HG03565 (cell line): ENCODE data around the gene AQP9.
"Not testable (repeated sequence)": the region's sequence is repeated elsewhere in the genome, so short reads cannot be mapped to it uniquely, and the experiment has no call there.

Source experiments
- ATAC-seq: cut with Tn5 transposase; IDR thresholded peaks from one replicate; pipeline ENCODE4 v1.9.1; 2021; ENCODE audit warnings: mild to moderate bottlenecking, moderate library complexity; ENCODE audit not compliant: unreplicated experiment

AQP9 gene, protein sequence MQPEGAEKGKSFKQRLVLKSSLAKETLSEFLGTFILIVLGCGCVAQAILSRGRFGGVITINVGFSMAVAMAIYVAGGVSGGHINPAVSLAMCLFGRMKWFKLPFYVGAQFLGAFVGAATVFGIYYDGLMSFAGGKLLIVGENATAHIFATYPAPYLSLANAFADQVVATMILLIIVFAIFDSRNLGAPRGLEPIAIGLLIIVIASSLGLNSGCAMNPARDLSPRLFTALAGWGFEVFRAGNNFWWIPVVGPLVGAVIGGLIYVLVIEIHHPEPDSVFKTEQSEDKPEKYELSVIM

DNA sequence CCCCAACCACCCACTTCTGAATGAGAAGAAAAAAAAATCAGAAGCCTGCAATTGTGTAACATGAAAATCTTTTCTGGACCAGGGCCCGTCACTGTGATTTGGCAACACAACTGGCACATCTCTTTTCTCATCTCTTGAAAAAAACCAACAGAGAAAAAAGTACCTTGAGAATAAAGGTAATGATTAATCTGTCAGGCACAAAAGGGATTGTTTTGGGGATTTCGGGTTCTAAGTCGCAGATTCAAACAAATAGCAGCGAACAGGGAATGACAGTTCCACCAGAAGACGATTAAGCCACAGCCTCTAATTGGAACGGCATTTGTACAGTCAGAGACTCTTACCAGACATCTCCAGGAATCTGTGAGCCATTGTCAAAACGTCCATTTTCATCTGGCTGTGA is at the start of gene AQP9:
AQP9 (plus strand) TSS at position 276 of the 400 bp plus-strand sequence. CDS start 185 bp downstream, outside the sequence.
- ATAC-seq: no peak

DNA sequence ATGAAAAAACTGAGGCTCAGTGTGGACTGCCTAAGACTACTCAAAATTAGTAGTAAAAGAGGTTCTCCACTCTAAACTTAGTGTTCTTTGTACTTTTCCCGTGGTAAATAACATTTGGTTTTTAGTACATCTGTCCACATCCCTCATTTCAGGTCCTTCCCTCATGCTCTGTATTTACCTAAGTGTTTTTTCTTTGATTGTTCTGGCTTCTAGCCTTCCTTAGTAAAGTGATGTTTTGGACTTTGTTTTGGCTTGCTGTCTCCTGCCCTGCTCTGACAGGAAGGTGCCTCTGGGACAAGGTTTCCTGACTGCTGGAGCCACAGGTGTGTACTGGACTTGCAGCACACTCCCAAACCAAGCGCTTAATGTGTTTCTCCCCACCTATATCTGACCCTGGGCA is 42.8 kb upstream of the AQP9 start:
- no peak for ATAC-seq

DNA sequence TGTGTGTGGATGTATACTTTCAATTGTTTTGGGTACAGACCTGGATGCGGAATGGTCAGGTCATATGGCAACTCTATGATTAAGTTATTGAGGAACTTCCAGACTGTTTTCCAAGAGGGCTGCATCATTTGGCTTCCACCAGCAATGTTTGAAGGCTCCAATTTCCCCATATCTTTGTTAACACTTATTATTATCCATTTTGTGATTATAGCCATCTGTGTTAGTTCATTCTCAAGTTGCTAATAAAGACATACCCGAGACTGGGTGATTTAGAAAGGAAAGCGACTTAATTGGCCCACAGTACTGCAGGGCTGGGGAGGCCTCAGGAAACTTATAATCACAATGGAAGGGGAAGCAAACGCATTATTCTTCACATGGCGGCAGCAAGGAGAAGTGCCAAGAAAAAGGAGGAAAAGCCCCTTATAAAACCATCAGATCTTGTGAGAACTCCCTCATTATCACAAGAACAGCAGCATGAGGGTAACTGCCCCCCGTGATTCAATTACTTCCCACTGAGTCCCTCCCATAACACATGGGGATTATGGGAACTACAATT is 41.6 kb upstream of the AQP9 start:
- no peak for ATAC-seq

DNA sequence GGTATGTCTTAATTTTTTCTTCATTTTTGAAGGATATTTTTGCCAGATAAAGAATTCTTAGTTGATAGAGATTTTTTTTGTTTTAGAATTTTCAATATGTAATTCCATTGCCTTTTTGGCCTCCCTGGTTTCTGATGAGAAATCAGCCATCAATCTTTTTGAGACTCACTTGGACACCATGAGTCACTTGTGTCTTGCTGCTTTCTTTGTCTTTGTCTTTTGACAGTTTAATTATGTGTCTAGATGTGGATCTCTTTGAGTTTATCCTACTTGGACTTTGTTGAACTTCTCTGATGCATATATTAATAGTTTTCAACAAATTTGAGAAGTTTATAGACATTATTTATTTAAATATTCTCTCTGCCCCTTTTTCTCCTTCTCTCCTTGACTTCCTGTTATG is 34.7 kb upstream of the AQP9 start:
- ATAC-seq: no peak

DNA sequence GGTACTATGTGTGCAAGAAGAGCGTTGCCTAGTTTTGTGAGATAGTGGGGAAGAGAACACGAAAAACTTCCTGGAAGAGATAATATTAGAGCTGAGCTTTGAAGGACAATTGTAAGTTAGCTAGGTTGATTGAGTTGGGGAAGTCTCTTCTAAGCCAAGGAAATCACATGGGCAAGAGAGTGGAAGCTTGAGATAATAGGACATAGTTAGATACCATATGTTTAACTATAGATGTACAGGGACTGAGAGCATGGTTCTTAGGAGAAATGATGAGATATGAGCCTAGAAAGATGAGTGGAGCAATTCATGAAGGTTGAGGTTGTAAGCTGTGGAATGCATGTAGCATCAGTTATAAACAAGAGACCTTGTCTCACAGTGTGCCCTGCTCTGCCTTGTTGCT is 30.1 kb upstream of the AQP9 start:
- ATAC-seq: no peak

DNA sequence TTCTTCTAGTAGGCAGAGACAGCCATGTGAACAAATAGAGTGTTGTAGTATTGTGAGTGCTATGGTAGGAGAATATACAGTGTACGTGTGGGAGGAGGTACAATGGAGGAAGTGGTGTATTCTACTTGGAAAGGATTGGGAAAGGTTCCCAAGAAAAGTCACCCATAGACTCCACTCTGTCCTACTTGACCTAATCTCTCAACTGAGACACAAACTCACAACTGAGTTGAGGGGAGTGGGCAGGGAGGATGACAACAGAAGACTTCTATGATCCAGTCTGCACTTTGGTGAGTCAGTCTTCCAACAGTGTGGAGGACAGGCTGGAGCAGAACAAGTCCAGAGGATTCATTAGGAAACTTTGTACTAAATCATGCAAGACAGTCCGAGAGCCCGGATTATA is 28.8 kb upstream of the AQP9 start:
- ATAC-seq: no peak

DNA sequence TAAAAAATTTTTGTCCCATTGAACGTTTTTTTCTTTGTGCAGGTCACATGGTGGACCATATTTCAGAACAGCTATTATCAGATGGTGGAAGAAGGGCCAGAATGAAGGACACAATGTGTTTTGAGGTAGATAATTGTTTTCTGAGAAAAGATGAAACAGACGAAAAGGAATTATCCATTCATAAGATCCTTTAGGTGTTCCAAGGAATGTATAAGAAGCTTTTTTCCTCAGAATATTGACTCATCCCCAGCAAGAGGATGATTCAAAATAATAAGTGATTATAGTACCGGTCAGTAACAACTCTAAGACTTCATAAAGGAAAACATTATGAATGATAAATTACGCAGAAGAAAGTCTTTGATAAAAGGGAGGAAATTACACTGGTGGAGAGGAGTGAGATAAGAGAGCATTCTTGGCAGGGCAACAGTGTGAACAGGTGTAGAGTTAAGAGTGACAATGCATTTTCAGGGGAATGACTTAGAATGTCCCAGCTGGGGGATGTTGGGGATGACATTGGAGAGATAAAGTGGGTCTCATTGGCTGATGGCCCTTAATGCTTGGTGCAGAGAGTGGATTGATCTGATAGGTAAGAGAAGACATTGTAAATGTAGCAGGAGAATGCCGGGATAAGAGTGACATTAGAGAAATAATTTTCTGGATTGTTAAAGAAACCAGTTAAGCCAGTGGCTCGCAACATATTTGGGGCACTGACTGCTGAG is 27.0 kb upstream of the AQP9 start:
- ATAC-seq: no peak

DNA sequence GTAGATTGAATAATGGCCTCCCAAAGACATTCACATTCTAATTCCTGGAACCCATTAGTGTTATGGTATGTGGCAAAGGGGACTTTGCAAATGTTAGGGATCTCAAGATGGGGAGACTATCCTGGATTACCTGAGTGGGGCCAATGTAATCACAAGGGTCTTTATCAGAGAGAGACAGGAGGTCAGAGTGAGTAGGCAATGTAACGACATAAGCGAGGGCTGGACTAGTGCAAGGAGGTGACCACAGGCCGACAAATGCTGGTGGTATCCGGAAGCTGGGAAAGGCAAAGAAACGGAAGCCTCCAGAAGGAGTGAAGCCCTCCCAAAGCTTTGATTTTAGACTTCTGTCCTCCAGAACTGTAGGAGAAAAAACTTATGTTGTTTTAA is 26.5 kb upstream of the AQP9 start:
- no peak for ATAC-seq

DNA sequence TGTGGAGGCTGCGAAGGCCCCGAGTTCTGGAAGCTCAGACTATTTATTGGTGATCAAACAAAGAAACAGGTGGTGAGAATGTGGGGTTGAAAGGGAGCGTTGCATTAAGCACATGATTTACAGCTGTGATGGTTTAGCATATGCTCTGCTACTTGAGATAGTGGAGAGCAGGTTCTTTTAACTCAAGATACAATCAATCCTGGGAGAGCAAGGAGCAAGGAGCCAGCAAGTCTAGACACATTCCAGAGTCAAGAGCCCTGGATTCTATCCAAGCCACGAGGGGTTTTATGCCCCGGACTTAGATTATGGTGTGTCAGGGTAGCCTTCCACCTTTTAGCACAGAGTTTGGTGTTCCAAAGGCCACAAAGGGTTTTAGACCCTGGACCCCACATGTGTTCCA is 24.8 kb upstream of the AQP9 start:
- ATAC-seq: not testable (repeated sequence)

DNA sequence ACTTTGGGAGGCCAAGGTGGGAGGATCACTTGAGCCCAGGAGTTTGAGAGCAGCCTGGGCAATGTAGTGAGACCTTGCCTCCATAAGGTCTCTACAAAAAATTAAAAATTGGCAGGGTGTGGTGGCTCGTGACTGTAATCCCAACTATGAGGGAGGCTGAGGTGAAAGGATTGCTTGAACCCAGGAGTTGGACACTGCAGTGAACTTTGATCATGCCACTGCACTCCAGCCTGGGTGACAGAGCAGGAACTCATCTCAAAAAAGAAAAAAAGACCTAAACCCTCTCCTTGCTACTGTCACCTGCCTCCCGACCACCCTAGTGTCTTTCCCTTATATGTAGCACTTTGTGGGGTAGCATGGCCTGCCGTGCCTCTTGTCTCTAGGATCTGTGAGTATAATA is 23.8 kb upstream of the AQP9 start:
- ATAC-seq: no peak

DNA sequence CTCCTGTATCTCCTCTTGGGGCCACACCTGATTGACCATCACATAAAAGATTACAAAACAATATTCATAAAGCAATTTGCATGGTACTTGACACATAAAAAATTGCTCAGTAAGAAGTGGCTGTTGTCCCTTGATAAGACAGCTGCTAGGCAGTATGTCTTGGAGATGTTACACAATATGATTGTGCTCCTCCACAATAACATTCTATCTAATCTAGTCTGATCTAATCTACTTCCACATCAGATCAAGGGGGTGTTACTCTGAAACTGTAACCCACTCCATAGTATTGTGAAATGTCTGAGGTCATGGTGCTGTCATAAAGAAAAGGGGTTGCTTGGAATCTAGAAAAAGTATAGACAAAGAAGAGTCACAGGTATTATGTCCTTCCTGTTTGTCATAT is 23.4 kb upstream of the AQP9 start:
- no peak for ATAC-seq

DNA sequence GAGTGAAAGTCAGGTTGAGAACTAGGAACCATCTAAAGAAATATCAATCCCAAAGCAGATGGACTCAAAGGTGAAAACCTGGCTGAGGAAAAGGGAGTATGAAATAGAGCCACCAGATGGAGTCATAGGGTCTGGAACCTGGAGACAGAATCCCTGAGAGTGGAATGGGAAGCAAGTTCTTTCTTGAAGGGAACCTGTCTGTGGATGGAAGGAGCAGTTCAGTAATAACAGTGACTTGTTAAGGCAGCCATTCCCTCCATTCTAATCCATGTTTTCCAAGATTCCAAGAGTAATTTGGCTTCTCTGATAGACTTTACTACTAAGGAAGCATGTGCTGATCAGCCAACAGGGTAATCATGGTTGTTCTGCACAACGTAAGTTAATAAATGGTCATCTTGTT is 22.5 kb upstream of the AQP9 start:
- ATAC-seq: no peak

DNA sequence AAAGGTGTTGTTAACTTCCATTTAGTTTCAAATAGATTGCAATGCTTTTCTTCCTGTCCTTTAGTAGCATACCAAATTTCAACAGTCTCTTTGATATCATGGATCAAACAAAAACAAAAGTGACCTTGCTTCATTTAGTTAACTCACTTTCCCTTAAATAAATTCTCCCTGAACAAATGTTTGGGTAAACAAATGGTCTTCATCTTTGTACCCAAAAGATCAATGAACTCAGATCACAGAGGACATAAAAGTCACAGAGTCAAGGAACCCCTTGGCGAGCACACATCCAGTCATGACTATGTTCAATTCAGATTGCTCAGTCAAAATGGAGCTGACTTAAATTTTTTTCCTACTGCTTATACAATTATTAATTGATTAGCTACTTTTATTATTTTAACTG is 20.6 kb upstream of the AQP9 start:
- no peak for ATAC-seq

DNA sequence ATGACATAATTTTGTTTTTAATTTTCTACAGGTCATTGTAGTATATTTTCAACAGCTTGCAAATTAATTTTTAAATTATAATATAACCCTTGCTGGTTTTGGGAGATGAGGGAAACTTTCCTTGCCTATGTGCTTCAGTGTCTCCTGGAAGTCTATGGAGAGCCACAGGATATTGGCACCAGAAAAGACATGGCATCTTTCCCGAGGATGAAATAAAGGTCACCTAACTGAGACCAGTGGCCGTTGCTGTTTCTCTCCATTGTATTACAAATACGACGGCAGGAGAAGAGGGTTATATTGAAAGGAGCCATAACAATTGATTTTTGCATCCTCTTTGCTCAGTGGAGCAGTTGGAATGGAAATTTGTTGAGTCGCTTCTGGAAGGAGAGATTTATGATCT is 19.9 kb upstream of the AQP9 start:
- no peak for ATAC-seq

DNA sequence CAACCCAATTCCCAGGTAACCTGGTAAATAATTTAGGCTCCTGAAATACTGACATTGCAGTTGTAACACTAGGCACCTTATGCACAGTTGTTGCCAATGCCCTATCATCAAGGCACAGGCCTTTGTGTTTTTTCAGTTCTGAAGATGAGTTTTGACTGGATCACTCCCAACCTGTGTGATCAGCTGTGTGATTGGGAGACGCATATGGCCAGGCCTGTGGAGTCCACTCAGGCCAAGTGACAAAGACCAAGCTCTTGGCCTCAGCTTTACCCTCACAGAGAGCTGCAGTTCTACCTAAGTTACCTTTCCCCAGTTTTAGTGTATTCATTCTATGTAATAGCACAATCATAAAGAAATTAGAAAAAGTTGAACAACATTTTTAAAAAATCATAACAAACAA is 19.2 kb upstream of the AQP9 start:
- no peak for ATAC-seq

DNA sequence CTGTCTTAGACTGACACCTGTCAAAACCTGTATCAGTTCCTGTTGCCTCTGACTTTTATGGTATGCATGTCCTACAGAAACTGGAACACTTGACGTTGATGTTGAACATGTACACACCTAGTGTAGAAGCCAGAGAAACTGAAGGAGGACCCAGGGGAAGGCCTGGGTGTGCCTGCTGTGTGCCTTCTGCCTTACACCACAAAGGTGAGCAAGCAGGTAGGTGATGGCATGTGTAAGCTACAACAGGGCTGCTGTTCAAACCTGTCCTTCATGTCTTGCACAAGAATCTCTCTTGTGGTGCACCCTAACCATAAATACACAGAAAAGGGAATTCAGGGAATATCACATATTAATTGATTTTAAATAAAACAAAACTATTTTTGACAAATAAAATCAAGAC is 13.6 kb upstream of the AQP9 start:
- no peak for ATAC-seq

DNA sequence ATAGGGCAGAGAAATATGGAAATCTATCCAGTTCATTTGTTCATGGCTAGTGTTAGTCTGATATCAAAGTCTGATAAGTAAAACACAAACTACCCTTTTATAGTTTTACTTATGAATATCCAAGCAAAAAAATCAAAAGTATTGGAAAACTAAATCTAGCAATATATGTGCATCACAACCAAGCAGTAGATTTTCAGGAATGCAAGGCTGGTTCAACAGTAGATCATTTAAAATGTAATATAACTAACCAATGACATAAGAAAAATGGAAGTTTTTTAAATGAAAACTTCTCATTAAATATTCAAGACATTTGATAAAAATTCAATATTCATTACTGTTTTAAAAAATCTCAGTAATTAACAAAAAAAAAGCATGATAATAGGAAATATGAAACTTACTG is 12.8 kb upstream of the AQP9 start:
- ATAC-seq: no peak

DNA sequence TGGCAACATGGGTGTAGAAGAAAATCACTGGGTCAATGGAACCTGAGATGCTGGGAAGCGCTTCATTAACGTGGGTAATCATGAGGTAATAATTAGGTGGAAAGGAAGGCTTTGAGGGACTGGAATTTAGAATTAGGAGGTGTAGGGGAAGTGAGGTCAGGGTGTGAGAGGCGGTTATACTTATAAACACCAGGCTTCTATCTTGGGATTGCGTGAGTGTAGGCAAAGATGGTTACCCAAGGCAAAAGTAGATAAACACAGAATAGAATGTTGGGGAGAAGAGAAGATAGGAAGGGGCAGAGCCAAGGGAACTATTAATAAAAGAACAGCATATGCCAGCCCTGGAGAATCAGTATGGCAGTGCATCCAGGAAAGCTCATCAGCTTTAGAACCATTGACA is 3.3 kb upstream of the AQP9 start:
- no peak for ATAC-seq

DNA sequence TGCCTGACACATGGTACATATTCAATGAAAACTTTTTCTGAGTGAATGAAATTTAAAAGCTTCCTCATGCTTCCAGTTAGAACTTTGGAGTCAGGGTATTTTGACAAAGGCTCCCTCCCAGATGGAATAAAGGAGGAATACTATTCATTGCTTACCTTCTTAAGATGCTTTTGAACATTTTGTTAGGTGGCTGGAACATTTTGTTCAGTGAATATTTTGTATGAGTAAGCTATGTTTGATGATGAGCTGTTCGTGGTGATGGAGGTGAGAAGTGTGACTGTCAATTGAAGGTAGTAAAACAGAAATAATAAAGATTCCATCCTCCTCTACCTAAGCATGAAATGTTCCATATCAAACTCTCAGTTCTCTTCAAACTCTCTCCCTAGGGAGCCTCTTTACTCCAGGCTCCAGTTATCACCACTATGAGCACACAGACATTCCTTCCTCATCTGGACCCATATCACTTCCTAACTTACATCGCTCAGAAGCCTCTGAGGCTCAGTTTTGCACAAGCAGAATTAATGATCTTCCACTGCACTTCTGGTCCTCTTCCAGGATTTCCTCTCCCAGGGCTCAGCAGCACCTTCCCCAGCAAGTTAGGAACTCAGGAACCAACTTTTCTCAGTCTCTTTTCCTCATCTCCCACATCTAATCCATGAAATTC is 2.5 kb upstream of the AQP9 start:
- ATAC-seq: no peak

DNA sequence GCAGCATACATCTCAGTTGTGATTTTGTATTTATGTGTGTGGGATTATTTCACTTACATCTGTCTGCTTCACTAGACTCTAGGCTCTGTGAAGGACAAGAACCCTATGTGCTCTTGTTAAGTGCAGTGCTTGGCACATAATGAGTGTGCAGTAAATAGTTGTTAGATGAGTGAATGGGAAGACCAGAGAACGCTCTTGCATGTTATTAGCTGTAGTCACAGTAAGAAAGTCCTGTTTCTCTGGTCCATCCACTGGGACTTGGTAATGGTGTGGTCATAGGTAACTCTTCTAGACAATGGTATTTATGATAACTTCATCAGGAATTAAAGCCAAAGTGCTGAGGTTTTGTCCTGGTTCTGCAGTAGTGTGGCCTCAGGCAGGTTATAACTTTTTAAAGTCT is 1.4 kb upstream of the AQP9 start:
- no peak for ATAC-seq

DNA sequence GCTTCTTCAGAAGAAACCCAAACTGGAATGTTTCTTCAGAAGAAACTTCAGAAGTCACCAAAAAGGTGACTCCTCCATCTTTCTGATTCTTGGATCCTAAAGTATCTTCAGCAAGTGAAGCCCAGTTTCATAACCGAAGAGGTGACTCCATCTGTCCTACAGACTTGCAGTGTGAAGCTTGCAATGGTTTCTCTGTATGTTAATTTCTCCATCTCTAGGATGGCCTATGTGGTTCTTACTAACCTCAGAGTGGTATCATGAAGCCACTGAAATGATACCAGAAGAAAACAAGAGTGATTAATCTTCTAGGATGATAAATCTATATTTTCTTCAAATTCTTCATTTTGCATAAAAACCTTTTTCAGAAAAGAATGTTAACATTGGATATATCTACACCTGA is 495 bp upstream of the AQP9 start:
- no peak for ATAC-seq
